ENCODE measurements around the gene LPIN2. TPM values are rescaled to one million over a fixed set of nuclear protein-coding genes. Genes with fewer than 3 reads are reported as not detected.

LPIN2 gene
- total and polyA plus RNA-seq, 2 of the 13 experiments (the other 11 are each of a cell fraction or from before 2014, with no cell fraction given) = 46.0 to 119 TPM

DNA sequence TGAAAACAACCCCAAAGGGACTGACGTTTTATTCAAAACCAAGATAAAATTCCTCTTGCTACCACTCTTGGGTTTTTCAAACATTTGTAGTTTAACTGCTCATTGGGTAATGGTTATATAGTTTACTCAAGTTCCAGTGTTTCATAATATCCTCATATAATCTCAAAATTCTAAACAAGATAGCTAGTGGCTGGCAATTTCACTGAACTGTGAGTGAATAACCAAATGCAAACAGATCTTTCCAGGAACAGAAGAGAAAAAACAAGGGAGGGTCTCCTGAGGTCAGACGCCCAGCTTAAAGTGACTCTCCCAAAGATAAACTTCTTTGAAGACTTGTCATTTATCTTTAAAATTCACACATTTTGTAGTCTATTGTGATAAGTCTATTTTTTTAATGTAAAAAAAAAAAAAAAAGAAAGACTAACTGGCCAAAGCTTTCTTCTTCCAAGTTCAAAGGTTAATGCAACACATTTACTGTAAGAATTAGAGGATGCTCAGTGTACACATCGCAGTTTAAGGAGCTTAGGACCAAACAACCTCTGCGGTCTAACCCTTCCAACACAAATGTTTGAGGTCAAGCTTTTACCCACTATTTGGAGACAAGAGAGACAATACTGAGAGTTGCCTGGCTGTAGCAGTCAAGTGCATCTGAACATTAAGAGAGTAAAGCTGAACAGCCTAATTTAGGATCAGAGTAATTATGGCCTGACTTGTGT is 26.6 kb downstream of the LPIN2 start (continued):
- TF ChIP-seq, protein P1, sequence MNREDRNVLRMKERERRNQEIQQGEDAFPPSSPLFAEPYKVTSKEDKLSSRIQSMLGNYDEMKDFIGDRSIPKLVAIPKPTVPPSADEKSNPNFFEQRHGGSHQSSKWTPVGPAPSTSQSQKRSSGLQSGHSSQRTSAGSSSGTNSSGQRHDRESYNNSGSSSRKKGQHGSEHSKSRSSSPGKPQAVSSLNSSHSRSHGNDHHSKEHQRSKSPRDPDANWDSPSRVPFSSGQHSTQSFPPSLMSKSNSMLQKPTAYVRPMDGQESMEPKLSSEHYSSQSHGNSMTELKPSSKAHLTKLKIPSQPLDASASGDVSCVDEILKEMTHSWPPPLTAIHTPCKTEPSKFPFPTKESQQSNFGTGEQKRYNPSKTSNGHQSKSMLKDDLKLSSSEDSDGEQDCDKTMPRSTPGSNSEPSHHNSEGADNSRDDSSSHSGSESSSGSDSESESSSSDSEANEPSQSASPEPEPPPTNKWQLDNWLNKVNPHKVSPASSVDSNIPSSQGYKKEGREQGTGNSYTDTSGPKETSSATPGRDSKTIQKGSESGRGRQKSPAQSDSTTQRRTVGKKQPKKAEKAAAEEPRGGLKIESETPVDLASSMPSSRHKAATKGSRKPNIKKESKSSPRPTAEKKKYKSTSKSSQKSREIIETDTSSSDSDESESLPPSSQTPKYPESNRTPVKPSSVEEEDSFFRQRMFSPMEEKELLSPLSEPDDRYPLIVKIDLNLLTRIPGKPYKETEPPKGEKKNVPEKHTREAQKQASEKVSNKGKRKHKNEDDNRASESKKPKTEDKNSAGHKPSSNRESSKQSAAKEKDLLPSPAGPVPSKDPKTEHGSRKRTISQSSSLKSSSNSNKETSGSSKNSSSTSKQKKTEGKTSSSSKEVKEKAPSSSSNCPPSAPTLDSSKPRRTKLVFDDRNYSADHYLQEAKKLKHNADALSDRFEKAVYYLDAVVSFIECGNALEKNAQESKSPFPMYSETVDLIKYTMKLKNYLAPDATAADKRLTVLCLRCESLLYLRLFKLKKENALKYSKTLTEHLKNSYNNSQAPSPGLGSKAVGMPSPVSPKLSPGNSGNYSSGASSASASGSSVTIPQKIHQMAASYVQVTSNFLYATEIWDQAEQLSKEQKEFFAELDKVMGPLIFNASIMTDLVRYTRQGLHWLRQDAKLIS (CRISPR knock-in tag; IDR thresholded peaks at IDR 0.05) = no peak
- TF ChIP-seq FOXA1 (IDR thresholded peaks at IDR 0.05) (no peak), FOXA1 (CRISPR knock-in tag; IDR thresholded peaks at IDR 0.05) (peak; percentile 72), ZEB1 (IDR thresholded peaks at IDR 0.05; ENCODE audit: insufficient replicate concordance, low read depth) (no peak), PRMT3 (CRISPR knock-in tag; IDR thresholded peaks at IDR 0.05; ENCODE audit: borderline replicate concordance, low read depth) (no peak), JUND (CRISPR knock-in tag; IDR thresholded peaks at IDR 0.05) (no peak), GFI1 (CRISPR knock-in tag; IDR thresholded peaks at IDR 0.05; ENCODE audit: borderline replicate concordance) (peak; percentile 63; the same call in 1 of the 2 replicates), HOXA3 (CRISPR knock-in tag; IDR thresholded peaks at IDR 0.05) (no peak), FOXK1 (CRISPR knock-in tag; IDR thresholded peaks at IDR 0.05; ENCODE audit: borderline replicate concordance, low read depth) (peak; percentile 69; the same call in 1 of the 2 replicates), HDAC1 (CRISPR knock-in tag; IDR thresholded peaks at IDR 0.05) (peak; percentile 42; the same call in 1 of the 2 replicates)
- TF ChIP-seq, protein P2, sequence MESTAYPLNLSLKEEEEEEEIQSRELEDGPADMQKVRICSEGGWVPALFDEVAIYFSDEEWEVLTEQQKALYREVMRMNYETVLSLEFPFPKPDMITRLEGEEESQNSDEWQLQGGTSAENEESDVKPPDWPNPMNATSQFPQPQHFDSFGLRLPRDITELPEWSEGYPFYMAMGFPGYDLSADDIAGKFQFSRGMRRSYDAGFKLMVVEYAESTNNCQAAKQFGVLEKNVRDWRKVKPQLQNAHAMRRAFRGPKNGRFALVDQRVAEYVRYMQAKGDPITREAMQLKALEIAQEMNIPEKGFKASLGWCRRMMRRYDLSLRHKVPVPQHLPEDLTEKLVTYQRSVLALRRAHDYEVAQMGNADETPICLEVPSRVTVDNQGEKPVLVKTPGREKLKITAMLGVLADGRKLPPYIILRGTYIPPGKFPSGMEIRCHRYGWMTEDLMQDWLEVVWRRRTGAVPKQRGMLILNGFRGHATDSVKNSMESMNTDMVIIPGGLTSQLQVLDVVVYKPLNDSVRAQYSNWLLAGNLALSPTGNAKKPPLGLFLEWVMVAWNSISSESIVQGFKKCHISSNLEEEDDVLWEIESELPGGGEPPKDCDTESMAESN (CRISPR knock-in tag; conservative IDR thresholded peaks at IDR 0.05) = peak; percentile 52; the same call in 1 of the 2 replicates
- TF ChIP-seq, protein P3, sequence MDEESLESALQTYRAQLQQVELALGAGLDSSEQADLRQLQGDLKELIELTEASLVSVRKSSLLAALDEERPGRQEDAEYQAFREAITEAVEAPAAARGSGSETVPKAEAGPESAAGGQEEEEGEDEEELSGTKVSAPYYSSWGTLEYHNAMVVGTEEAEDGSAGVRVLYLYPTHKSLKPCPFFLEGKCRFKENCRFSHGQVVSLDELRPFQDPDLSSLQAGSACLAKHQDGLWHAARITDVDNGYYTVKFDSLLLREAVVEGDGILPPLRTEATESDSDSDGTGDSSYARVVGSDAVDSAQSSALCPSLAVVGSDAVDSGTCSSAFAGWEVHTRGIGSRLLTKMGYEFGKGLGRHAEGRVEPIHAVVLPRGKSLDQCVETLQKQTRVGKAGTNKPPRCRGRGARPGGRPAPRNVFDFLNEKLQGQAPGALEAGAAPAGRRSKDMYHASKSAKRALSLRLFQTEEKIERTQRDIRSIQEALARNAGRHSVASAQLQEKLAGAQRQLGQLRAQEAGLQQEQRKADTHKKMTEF (CRISPR knock-in tag; IDR thresholded peaks at IDR 0.05) = peak; percentile 45; the same call in 1 of the 2 replicates
- TF ChIP-seq, protein P4, sequence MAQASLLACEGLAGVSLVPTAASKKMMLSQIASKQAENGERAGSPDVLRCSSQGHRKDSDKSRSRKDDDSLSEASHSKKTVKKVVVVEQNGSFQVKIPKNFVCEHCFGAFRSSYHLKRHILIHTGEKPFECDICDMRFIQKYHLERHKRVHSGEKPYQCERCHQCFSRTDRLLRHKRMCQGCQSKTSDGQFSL (CRISPR knock-in tag; IDR thresholded peaks at IDR 0.05) = no peak
- TF ChIP-seq, protein P5, sequence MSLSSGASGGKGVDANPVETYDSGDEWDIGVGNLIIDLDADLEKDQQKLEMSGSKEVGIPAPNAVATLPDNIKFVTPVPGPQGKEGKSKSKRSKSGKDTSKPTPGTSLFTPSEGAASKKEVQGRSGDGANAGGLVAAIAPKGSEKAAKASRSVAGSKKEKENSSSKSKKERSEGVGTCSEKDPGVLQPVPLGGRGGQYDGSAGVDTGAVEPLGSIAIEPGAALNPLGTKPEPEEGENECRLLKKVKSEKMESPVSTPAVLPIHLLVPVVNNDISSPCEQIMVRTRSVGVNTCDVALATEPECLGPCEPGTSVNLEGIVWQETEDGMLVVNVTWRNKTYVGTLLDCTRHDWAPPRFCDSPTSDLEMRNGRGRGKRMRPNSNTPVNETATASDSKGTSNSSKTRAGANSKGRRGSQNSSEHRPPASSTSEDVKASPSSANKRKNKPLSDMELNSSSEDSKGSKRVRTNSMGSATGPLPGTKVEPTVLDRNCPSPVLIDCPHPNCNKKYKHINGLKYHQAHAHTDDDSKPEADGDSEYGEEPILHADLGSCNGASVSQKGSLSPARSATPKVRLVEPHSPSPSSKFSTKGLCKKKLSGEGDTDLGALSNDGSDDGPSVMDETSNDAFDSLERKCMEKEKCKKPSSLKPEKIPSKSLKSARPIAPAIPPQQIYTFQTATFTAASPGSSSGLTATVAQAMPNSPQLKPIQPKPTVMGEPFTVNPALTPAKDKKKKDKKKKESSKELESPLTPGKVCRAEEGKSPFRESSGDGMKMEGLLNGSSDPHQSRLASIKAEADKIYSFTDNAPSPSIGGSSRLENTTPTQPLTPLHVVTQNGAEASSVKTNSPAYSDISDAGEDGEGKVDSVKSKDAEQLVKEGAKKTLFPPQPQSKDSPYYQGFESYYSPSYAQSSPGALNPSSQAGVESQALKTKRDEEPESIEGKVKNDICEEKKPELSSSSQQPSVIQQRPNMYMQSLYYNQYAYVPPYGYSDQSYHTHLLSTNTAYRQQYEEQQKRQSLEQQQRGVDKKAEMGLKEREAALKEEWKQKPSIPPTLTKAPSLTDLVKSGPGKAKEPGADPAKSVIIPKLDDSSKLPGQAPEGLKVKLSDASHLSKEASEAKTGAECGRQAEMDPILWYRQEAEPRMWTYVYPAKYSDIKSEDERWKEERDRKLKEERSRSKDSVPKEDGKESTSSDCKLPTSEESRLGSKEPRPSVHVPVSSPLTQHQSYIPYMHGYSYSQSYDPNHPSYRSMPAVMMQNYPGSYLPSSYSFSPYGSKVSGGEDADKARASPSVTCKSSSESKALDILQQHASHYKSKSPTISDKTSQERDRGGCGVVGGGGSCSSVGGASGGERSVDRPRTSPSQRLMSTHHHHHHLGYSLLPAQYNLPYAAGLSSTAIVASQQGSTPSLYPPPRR (CRISPR knock-in tag; IDR thresholded peaks at IDR 0.05; ENCODE audit: borderline replicate concordance) = peak; percentile 53; the same call in 1 of the 2 replicates

Measured in HepG2 (cell line).